NCI-H1417 (cell line): ENCODE results near the gene TTC38.

Experiments
- DNase-seq, 3 experiments: peaks; one replicate each; lab custom pipeline; 2025; lab: John Stamatoyannopoulos, UW

The TTC38 gene

DNA sequence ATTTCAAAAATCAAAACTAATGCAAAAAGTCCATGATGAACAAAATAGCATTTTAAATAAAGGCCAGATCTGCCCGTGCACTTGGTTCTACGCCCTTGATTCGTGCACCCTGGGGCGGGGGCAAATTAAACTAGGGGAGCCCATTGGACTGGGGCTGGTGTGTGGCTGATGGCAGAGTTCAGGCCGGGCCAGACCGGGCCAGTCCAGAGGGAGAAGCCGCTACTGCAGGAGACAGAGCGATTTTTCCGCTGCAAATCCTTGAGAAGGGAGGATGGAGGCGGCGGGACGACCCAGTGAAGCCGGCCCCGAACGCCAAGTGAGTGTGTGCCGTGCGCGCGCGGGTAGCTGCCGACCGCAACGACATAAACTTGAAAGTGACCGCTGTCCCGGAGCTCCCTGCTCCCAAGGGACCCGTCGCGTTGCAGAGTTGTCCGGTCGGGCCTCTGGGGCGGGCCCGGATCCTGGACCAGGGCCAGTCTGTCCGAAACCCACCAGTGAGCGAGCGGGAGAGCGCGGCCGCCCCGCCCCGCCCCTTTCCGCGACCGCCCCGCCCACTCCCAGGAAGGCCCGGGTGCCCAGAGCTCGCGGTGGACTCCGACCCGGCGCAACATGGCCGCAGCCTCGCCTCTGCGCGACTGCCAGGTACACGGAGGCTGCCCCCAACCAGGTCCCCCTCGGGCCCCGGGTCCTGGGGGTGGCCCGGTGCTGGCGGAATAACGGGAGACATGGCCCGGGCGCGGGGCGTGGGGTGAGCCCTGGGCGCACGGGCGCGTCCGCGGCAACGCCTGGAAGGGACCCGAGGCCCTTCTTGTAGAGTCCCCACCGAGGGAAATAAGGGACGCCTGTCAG lies at the start of gene TTC38:
TTC38 (plus strand) TSS at position 578 of the 849 bp plus-strand sequence; CDS start at position 610, 32 bp downstream.
- DNase-seq: peak in 2 of 3 experiments; percentile 55 to 61

DNA sequence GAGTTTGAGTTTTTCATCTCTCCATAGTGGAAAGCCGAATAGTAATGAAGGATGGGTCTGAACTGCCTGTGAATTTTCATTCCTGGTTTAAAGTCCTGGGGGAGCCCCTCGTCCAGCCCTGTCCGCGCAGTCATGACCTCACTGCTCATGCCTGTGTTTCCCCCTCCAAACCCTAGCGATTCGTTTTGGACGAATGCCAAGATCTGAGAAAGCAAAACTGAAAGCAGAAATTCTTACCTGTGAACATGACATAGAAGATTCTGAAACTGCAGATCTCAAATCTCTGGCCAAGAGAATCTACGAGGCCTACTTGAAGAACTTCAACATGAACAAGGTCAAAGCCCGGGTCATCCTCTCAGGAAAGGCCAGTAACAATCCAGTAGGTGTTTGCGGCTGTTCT lies 48.2 kb upstream of the TTC38 start:
- peak in 1 of 3 experiments; percentile 37 for DNase-seq

DNA sequence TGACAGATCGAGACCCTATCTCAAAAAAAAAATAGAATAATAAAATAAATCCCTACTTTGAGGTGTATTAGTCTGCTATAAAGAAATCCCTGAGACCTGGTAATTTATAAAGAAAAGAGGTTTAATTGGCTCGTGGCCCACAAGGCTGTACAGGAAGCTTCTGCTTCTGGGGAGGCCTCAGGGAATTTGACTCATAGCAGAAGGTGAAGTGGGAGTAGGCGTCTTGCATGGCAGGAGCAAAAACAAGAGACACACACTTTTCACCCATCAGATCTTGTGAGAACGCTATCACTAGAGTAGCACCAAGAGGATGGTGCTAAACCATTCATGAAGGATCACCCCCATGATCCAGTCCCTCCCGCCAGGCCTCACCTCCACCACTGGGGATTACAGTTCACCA lies 46.9 kb upstream of the TTC38 start:
- DNase-seq: no peak

DNA sequence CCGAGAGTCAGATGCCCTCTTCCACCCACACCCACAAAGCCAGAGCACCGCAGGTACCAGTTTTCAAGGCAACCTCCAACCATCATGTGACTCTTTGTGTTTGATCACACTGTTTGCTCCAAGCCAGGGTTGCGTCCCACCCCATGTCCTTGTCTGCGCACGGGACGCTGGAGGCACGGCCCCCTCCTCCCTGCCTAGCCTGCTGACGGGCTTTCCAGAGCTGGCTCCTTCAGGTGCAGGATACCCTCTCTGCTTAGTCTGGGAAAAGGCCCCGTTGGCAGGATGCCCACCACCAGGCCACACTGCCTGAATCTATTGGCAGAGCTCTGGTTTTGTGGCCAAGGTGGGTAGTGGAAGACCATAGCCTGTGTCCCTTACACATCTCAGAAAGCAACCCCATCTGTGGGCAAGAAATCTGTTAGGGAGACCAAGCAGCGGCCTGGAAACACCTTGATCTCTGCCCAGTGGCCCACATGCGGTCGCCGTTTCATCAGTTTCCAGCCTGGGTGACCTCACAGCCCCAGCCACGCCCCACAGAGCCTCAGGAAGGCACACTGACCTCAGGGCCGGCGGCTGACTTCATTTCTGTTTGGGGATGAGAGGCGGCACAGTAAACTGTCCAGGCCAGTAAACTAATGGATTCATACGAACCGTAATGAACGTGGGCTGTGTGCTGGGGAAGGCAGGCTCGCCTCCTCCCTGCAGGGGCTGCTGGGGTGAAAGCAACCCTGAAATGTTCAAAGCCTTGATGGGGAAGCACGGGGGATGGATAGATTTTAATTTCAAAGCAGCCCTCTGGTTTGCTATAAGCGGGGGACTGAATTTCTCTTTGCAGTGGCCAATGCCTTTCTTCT lies 43.5 kb upstream of the TTC38 start:
- no peak for DNase-seq

DNA sequence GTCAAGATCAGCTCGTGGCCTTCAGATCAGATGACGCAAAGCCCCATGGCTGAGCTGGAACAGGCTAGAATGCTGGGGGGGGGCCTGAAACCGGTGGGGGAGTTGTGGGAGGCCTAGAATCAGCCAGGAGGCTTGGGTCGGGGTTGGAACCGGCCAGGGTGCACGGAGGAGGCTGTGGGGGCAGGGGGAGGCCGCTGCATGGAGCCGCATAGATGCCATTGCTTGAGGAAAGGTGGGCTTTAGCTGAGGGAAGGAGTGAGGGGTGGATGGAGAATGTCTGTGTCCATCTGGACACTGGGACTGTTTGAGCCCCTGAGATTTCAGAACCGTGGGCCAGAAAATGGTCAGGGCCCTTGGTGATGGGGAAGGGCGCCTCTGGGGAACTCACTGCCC lies 42.9 kb upstream of the TTC38 start:
- no peak for DNase-seq

DNA sequence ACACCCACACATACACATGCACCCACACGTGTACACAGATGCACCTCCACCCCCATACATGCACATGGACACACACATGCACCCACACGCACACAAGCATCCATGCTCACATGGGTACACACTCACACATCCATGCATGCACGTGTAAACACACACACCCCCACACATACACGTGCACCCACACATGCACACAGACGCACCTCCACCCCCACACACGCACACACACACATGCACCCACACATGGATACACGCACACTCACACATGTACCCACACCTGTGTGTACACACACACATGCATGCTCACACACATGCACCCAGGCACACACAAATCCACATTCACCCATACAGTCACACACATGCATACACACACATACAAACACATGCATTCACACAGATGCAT lies 42.2 kb upstream of the TTC38 start:
- DNase-seq: no peak

DNA sequence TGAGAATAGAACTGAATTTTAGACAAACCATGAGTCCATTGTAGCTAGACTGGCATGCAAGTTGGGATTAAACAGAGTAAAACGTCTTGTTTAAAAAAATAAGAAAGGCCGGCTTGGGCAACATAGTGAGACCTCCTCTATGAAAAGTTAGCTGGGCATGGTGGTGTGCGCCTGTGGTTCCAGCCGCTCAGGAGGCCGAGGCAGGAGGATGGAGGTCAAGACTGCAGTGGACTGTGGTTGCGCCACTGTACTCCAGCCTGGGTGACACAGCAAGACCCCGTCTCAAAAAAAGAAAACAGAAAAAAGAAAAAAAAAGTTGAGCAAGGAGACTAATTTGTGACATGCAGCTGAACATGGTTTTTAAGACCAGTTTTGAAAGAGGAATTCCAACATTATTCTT lies 41.2 kb upstream of the TTC38 start:
- no peak for DNase-seq

DNA sequence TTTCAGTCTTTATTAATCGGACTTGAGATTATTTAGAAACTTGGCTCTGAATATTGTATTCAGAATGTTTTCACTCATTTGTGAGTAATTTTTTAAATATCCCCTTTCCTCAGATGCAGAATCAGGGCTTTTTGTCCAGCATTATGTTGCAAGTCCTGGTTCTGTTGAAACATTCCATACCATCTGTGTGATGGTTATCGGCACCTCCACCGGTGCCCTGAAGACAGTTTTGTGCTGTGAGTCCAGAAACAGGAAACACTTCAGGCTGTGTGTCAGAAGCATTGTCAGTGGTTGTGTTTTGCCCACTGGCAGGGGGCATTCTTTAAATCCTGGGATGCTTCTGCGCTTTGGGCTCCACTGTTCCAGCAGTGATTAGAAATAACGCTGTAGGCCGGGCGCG lies 38.1 kb upstream of the TTC38 start:
- DNase-seq: no peak

DNA sequence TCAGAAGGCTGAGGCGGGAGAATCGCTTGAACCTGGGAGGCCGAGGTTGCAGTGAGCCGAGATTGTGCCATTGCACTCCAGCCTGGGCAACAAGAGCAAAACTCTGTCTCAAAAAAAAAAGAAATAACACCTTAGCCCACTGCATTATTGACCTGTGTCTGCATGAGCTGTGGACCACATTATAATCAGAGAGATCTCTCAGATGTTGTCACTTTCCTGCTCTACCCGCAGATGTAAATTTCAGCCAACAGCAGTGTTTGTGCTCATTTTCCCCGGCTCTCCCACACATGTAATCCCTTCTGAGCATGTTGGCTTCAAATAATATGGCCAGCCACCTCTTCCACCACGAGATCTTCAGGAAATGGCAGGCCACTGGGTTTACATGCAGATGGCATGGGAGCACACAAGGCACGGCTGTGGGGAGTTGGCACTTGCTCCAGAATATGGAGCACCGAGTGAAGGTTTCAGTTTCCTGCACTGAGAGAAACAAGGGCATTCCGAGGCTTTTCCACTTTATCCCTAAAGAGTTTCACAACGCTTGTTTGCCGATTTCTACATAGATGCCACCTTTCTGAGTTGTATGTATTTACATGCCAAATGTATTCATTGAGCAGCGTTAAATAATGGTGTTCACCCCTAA lies 37.4 kb upstream of the TTC38 start:
- no peak for DNase-seq

DNA sequence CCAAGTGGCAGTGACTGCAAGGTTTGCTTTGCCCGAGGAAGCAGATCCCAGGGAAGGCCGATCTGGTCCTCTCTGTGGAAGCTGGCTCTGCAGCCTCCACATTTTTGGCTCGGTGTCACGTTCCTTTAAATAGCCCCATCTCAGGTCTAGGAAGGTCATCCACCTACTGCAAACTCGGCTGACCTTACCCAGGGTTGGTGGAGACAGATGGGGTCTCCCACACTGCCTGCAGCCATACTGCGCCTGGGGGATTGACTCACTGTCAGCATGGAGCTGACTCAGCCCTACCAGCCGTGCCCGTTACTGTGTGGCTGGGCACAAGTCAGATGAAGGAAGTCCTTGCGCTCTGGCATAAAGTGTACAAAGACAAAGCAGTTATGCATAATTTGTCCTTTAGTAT lies 34.6 kb upstream of the TTC38 start:
- DNase-seq: no peak

DNA sequence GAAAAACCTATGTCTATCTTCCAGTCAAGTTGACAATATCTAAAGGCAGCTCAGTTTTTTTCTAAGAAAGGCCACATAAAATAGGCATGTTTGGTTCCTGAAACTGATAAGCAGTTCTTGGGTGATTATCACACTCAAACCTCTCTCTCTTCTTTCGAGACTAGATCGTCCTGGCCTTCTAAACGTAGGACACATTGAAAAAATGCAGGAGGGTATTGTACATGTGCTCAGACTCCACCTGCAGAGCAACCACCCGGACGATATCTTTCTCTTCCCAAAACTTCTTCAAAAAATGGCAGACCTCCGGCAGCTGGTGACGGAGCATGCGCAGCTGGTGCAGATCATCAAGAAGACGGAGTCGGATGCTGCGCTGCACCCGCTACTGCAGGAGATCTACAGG lies 32.8 kb upstream of the TTC38 start:
- DNase-seq: no peak

DNA sequence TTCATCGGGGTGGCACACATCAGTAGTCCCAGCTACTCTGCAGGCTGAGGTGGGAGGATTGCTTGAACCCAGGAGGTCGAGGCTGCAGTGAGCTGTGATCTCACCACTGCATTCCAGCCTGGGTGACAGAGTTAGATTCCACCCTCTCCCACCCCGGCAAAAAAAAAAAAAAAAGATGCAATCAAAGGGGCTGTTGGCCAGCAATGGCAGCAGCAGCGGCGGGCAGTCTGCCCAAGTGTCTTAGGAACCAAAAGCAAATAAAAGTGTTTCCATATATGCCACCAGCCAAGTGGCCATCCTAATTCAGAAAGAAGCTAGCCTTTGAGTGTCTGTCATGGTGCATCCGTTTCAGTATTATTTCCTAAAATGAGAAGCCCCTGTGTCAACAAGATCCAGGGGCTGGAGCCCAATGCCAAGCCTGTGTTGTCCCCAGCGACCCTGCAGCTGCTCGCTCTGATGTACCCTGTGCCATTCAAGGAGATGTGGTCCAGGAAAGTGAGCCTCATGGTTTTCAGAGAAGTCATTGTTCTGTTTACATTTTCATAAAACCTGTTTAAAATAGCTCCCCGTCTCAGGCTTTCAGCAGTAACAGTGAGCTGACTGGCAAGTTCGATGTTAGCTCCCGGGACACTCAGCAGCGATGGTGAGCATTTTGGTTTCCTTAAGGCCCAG lies 30.2 kb upstream of the TTC38 start:
- no peak for DNase-seq

DNA sequence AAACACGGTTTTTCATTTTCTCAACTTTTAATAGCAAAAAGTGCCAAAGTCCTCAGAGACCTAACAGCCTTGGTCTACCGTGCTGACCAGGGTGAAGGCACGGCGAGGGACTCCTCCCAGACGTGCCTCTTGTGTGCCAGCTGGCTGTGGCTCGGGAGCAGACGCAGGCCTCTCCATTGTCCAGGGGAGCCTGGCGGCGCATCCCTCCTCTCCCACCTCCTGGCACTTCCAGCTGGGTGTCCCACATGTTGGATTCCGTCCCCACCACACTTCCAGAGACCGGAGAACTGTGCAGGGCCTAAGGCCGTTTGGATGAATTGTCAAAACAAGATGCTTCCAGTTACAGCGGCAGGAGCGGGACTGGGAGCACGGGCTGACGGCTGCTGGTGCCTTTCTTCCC lies 29.3 kb upstream of the TTC38 start:
- DNase-seq: no peak

DNA sequence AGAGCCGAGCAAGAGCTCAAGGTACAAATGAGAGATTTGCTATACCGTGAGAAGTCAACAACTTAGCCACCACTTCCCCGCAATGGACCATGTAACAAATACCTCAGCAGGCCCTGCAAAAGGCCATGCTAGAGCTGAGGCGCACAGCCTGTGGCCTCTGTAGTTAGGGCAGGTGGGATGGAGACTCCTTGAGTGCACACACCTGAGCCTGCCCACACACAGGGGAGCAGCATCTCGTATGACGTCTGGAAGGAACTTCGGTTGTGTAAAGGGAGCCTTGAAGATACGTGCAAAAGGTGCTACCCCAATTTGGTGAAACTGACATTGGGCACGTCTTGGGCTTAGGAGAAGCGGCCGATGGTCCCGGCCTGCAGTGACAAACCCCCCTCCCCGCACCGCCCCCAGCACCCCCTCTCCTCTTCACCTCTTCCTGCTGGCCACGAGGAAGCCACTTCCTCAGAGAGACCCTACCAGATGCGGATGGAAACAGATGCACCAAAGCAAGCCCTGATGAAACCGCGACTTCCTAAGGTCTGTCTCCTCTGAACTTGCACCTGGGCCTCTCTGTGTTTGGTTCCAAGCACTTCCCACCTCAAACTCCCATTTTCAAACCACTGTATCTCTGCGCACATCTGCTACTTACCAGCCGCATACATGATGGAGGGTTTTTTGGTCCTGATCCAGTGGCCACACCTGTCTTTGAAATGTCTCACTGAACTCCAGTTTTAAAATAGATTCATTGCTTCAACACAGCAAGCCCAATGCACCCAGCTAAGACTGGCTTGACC lies 28.4 kb upstream of the TTC38 start:
- DNase-seq: no peak

DNA sequence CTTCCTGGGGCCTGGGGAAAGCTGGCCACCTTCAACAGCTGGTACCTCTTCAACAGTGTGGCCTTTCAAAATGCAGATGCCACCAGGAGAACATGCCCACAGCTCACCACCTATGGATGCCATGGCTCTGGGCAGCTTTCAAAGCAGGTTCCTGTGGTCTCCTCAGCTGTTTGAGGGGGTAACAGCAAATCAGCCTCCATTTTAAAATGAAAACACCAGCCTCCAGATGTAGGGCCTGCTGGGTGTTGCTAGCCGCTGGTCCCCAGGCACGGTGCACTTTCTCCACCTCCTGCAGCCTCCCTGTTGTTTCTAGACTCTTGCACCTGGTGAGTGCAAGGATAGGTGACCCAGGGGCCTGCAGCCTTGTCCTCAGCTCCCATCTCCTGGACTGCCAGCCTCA lies 27.7 kb upstream of the TTC38 start:
- no peak for DNase-seq

DNA sequence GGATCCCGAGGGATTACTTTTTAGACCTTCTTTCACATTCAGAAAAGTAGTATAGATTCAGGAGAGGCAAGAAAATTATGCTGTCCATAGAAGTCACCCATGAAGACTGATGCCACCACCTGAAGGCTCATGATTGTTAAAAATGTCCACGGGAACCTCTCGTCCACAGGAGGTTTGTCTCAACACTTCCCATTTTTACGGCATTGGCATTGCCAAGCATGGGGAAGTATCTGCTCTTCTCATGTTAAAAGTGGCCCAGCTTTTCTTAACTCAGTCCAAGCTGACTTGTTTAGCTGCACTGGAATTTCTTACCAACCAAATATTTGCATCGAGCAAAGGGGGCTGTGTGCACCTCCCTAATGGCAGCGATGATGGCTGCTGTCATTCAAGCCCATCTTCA lies 27.3 kb upstream of the TTC38 start:
- DNase-seq: no peak

DNA sequence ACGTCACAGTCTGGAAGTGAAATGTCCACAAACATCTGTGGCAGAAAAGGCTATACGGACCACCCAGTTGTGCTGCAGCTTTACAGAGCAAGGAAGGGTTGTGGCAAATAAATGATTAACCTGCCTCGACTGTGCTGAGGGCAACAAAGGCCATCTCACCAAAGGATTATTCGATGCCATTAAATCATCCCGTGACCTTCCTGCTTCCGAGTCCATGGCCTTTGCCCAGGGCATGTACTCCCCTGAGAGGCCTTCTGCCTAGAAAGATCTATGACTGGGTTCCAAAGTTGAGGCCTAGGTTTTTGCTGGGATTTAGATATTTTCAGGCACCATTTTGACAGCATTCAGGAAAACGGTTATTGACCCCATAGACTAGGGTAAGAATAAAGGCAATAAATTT lies 26.9 kb upstream of the TTC38 start:
- no peak for DNase-seq

DNA sequence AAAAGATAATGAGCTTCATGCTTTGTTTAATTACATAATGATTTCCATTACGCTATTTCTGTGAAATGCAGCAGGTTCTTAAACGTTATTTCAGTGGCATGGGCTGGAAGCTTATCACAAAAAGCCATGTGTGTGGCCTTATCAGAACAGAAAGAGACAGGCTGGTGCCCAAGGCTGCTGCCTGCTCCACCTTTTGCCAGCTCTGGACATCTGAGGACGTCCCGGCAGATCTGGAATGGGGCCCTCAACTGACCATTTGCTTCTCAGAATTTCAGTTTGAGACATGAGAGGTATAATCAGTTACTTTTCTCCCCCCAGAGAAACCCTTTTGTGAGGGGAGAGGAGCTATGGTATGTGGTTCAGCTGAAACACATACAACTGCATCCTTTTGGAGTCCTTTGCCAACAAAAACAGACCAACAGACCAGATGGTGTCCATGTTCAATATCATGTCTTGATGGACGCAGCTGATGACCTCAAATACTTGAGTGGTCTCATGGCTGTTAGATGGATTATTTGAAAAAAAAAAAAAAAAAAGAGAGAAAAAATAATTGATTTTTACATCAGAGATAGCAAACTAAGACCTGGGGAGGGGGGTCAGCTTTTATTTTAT lies 26.3 kb upstream of the TTC38 start:
- no peak for DNase-seq

DNA sequence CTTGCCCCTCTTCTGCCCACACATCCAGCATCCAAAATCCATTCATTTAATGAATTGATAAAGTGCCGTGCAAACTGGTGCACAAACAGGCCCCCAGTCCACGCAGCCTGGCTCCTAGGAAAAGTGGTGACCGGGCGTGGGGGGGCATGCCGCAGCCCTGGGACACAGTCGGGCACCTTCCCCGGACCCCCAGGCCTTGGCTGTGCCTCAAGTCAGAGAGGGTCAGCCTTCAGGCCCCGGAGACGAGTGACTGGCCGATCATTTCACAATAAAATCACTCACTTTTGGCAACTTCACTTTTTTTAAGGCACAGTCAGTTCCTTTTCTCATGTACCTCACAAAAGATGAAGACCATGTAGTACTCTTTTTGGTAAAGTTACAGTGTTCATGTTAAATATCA lies 25.7 kb upstream of the TTC38 start:
- DNase-seq: no peak

DNA sequence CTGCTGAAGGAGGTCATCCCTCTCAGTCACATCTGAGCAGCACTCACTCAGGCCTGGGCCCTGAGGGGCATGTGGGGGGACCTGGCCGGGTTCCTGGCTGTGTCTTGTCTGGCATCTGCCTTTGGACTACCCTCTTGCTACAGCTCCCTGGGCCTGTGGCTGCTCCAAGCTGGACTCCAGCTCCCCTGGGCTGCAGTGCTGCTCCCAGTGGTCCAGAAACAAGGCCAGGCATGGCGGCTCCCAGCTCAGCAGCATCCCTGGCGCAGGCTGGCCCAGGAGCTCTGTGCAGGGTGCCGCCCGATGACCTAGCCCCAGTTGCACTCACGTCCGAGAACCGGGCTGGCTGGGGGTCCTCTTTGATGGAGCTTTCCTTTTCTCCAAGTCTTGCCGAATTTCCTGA lies 23.0 kb upstream of the TTC38 start:
- no peak for DNase-seq

DNA sequence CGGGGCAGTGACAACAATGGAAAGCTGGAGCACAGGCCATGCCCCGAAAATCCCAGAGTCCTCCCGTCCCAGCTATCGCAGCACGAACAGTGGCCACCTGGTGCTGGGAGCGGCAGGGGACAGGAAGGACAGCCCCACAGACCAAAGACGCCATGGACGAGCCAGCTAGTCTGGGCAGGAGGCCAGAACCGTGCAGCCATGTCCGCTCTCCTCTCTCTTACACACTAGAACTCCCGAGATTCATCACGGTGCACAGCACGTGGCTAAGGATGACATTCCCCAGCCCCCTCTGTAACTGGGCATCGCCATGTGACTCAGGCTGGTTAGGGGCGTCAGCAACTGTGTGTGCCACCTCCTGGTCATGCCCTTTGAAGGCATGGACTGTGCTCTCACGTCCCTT lies 22.3 kb upstream of the TTC38 start:
- DNase-seq: peak in 2 of 3 experiments; percentile 26 to 64
